CD4-positive, alpha-beta T cell treated with Interferon alpha-2 for 1 hour (primary cell): ENCODE data around the gene STAMBPL1.

Source experiments
- DNase-seq, 2 donors: peaks; one replicate each; pipeline ENCODE4 v3.0.0-alpha.2; 2020 to 2022

STAMBPL1 gene

GRCh38 chr10:88895250-88895649 is 15.2 kb downstream of the STAMBPL1 start:
- no peak for DNase-seq

- DNase-seq = no peak
Measured at GRCh38 chr10:88896372-88896993, 16.4 kb downstream of the STAMBPL1 start.

- no peak for DNase-seq
Measured at GRCh38 chr10:88896994-88897853, 17.2 kb downstream of the STAMBPL1 start.

GRCh38 chr10:88898727-88899126 is 18.7 kb downstream of the STAMBPL1 start:
- DNase-seq = no peak

- no peak for DNase-seq
Measured at GRCh38 chr10:88899886-88900285, 19.8 kb downstream of the STAMBPL1 start.

- no peak for DNase-seq
Measured at GRCh38 chr10:88901206-88901983, 21.4 kb downstream of the STAMBPL1 start.

GRCh38 chr10:88901984-88902789 is 22.1 kb downstream of the STAMBPL1 start:
- DNase-seq = no peak

GRCh38 chr10:88903715-88904114 is 23.7 kb downstream of the STAMBPL1 start:
- DNase-seq = no peak

- DNase-seq = no peak
Measured at GRCh38 chr10:88906921-88907320, 26.9 kb downstream of the STAMBPL1 start.

- peak in 1 of 2 donors; percentile 10 for DNase-seq
Measured at GRCh38 chr10:88908194-88908593, 28.1 kb downstream of the STAMBPL1 start.

- no peak for DNase-seq
Measured at GRCh38 chr10:88911116-88911515, 31.1 kb downstream of the STAMBPL1 start.

- DNase-seq = no peak
Measured at GRCh38 chr10:88911851-88912250, 31.8 kb downstream of the STAMBPL1 start.

GRCh38 chr10:88913127-88913526 is 33.1 kb downstream of the STAMBPL1 start:
- DNase-seq = no peak

GRCh38 chr10:88913788-88914187 is 33.7 kb downstream of the STAMBPL1 start:
- DNase-seq = no peak

- no peak for DNase-seq
Measured at GRCh38 chr10:88915781-88916180, 35.7 kb downstream of the STAMBPL1 start.

- no peak for DNase-seq
Measured at GRCh38 chr10:88916231-88916630, 36.2 kb downstream of the STAMBPL1 start.

GRCh38 chr10:88916986-88917385 is 36.9 kb downstream of the STAMBPL1 start:
- no peak for DNase-seq

- DNase-seq = no peak
Measured at GRCh38 chr10:88918191-88918905, 38.3 kb downstream of the STAMBPL1 start.

- no peak for DNase-seq
Measured at GRCh38 chr10:88919041-88919440, 39.0 kb downstream of the STAMBPL1 start.

GRCh38 chr10:88920198-88920597 is 40.2 kb downstream of the STAMBPL1 start:
- DNase-seq = no peak

- DNase-seq = no peak
Measured at GRCh38 chr10:88920986-88921593, 41.0 kb downstream of the STAMBPL1 start.

- DNase-seq = no peak
Measured at GRCh38 chr10:88922041-88922440, 42.0 kb downstream of the STAMBPL1 start.
